ENCODE measurements around the gene XCL1.
"Not testable (repeated sequence)": the region's sequence is repeated elsewhere in the genome, so short reads cannot be mapped to it uniquely, and the experiment has no call there.

Gene XCL1

DNA sequence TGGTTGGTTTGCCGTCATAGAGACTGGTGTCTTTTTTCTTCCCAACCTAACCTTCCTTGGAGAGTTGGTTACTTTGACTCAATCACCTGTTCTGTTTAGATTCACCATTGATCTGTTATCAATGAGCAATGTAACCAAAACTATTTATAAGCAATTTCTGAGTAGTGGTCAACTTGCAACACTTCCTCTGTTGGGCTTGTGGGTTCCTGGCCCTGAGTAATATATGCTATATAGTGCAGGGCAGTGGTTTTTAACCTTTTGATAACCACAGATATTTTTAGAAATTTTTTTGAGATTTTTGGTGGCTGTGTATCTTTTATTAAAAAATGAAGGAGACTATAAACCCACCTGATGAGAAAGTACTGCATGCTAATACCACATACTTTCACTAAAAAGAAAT lies 9.4 kb upstream of the XCL1 start:
- no peak overlapping the region for H3K4me3 ChIP-seq (ENCODE audit: low read depth, low read length)

DNA sequence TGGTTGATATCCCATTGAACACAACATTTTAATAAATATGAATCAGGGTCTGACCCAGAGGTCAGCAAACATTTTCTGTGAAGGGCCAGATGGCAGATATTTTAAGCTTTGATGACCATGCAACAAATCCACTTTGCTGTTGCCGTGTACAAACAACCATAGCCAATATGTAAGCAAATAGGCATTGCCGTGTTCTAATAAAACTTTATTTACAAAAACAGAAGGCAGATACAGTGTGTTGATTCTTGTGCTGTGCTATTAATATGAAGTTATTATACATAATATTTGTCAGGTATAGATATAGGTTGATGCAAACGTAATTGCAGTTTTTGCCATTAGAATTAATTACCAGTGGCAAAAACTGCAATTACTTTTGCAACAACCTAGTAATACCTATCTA lies 8.8 kb upstream of the XCL1 start:
- H3K4me3 ChIP-seq (ENCODE audit: low read depth, low read length) = no peak overlapping the region

DNA sequence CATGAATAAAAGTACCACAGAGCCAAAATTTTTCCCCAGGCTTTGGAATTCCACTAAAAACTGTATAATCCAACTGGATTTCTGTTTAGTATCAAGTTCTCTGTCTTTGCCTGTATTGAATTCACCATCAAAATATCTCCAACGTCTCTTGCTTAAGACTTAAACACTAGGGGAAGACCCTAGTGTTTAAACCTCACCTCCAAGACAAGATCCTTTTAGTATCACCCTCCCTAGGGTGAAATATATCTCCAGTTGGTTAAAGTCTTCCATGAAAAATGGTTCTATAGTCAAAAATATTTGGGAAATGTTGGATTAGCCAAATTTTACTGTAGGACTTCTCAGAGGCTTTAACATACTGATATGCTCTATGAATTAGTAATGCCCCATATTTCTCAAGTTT lies 8.1 kb upstream of the XCL1 start:
- no peak overlapping the region for H3K4me3 ChIP-seq (ENCODE audit: low read depth, low read length)

DNA sequence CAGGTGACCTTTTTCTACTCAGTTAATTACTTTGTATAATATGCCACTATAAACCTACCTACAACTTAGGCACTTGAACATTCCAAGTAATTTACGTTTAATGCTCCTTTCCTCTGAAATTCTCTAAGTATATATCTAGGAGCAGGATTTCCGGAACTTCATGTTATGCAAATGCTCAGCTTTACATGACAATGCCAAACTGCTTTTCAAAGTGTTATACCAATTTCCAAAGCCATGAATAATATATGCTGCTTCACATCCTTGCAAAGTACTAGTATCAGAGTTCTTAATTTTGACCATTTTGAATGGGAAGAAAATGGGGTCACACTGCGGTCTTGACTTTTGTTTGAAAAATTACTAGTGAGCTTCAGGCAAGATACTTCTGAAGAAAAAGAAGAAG lies 5.8 kb upstream of the XCL1 start:
- no peak overlapping the region for H3K4me3 ChIP-seq (ENCODE audit: low read depth, low read length)

DNA sequence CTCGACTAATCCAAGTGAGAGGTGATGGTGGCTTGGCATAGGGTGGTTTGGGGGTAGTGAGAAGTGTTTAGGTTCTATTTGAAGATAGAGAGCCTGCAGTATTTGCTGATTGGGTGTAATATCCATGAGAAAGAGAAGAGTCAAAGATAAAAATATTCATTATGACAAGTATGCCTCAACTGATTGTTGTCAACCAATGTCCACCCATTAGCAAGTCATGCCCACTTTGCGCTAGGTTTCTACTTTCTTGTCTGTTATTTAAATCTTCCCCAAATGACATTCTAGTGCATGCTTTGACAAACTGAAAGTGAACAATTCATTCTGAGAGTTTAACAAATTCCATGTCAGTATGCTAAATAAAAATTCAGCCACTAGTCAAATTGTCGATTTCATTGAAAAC lies 3.8 kb upstream of the XCL1 start:
- H3K4me3 ChIP-seq (ENCODE audit: low read depth, low read length) = no peak overlapping the region

DNA sequence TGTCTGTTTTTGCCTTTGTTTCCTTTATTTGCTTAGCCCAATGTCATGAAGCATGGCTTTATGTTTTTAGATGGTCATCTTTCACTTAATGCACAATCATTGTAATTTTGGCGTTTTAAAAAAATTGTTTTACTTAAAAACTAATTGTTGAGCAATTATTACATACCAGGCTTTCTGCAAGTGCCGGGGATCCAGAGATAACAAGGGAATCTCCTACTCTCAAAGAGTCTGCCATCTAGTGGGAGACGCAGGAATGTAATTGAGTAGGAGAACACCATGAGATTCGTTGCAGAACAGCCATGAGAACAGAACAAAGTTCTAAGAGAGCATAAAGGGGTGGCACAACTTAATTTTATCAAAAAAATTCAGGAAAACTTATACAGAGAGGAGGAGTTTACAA lies 2.2 kb upstream of the XCL1 start:
- H3K4me3 ChIP-seq (ENCODE audit: low read depth, low read length) = not testable (repeated sequence)

DNA sequence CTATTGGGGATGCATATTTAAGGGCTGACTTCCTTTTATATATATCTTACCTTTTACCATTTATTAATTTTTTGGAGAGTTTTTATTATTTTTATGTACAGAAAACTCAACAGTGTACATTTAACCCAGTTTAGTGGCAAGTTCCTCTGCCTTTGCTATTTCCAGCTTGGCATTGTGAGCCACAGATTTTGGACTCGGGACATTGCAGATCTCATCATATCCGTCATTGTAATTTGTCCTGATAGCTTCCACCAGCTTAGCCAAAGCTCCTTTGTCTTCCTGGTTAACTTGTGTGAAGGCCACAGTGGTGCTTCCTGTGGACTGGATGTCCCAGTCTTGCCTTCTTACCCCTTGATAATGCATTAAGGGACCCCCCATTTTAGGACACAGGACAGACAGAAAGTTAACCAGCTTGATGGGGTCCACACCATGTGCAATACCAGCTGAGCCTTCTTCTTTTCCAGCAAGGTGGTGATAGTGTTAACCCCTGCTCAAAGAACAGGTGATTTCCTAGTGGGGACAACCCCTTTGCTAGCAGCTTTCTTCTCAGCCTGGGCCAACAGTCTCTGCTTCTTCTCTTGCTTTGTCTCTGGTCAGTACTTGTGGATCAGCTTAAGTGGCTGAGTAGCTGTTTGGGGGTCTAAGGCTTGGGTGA lies 2.3 kb downstream of the XCL1 start:
- not testable (repeated sequence) for H3K4me3 ChIP-seq (ENCODE audit: low read depth, low read length)

DNA sequence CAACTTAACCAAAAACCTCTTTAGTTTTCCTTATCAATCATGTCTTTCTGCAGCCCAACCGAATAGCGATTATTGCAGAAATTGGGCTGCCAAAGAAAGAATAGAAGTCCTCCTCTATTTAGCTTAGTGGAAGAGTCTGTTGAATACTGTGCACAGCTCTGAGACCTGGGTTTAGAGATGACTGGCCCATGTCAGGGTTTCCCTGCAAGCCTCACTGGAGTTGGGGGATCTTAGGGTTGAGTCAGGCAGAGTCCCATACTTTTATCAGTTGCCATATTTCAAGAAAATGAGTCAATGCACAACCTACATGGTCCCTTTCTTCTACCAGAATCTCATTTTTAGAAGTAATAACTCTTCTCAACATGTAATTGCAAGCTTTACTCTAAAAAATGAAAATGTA lies 3.9 kb downstream of the XCL1 start:
- not testable (repeated sequence) for H3K4me3 ChIP-seq (ENCODE audit: low read depth, low read length)

DNA sequence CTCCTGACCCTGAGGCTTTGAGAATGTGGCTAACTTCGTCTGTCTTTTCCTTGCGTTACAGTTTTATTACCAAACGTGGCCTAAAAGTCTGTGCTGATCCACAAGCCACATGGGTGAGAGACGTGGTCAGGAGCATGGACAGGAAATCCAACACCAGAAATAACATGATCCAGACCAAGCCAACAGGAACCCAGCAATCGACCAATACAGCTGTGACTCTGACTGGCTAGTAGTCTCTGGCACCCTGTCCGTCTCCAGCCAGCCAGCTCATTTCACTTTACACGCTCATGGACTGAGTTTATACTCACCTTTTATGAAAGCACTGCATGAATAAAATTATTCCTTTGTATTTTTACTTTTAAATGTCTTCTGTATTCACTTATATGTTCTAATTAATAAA lies 4.6 kb downstream of the XCL1 start:
- not testable (repeated sequence) for H3K4me3 ChIP-seq (ENCODE audit: low read depth, low read length)

DNA sequence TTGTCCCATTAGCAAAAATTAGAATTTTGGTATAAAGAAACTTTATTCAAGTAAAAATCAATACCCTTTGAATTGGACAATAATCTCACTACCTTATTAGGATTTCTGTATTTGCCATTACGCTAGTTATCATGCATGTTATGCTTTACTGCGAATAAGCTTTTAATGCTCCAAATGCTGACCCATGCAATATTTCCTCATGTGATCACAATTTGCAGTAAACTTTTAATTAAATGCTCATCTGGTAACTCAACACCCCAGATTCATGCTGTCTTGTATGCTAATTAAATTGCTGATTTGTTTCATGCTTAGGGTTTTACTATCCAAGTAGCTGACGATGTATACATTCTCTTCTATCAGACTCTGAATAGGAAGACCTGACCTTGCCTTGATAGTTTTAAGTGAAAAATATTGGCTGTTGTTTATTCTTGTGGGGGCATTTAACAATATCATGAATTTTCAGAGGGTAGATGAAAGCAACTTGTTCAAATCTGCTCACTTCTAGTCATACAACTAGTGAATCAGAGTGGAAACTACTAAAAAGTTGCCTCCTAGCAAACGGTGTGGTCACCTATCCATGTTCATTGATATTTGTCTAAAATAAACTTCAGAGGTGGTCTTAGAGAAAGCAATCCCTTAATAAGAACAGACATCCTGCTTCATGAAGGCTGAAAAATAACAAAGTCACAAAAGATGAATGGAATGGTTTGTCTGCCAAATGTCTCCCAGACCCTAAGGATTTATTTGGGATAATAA lies 5.6 kb downstream of the XCL1 start:
- H3K4me3 ChIP-seq (ENCODE audit: low read depth, low read length) = no peak overlapping the region

DNA sequence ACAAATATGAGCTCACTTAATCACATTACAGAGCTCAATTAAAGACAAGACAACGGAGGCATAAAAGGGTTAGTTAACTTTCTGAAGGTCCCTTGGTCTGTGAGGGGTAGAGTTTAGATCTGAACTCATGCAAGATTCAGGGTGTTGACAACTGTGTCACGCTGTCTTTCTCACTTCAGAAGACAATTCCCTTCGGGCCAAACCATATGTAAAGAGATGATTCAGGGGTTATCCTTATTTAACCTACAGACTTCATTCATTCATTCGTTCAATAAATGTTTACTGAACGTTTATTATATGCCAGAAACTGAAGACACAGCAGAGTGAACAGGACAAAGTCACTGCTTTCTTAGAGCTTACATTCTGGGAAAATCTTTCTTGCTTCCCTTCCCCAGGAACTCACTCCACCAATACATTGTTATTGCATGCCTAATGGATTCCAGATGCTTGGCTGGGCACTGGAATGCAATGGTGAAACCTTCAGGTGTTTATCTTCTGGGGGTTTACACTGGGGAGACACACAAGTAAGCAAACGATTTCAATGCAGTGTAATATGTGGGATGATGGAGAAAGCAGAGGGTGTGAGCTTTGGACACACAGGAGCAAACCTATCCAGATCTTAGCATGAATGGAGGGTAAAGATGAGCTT lies 6.4 kb downstream of the XCL1 start:
- H3K4me3 ChIP-seq (ENCODE audit: low read depth, low read length) = no peak overlapping the region

DNA sequence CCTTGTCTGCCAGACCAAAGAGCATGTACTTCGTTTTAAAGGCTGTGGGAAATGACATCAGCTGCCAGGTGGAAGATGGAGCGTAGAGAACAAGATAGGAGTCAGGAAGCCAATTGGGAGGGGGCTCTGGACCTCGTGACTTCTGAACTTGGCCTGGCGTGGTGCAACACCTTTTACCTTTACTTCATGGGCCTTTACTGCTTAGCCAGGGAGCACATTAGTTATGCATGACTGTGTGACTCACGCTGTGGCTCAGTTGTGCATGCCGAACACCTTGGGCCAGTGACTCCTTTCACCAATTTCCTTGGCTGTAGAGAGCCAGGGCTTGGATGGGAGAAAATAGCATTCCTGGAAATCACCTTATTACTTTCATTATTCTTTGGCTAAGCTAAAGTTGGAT lies 7.2 kb downstream of the XCL1 start:
- H3K4me3 ChIP-seq (ENCODE audit: low read depth, low read length) = no peak overlapping the region

DNA sequence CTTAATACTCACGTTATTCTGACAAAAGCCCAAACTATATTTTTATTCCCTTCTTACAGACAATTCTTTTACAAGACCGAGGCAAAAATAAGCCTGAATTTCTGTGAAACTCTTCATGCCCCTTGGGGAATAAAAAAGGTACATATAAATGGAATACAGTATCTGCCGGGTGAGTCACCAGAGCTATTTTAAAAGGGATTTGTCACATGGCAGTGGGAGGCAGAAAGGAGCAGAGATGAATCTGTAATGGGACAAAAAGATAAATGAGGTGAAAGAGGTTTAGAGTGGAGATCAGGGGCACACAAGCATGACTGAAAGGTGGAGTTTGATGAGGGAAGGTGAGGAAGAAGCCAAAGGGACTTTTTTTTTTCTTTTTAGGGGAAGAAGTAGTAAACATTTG lies 8.8 kb downstream of the XCL1 start:
- H3K4me3 ChIP-seq (ENCODE audit: low read depth, low read length) = no peak overlapping the region

DNA sequence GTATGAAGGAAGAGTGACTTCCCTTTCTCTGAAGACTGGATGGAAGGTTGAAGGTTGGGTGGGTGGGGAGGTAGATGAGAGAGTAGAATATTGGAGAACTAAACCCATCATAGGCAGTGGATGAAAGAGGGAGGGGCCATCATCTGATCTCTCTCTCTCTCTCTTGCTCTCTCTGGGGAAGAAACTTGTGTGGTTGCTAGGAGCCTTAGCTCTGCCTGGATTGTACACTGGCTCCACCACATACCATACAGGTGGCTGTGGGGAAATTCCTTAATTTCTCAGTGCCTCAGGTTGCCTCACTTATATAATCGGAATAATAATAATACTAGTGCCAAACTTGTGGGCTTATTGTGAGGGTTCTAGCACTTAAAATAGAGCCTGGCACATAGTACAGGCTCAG lies 9.5 kb downstream of the XCL1 start:
- no peak overlapping the region for H3K4me3 ChIP-seq (ENCODE audit: low read depth, low read length)

DNA sequence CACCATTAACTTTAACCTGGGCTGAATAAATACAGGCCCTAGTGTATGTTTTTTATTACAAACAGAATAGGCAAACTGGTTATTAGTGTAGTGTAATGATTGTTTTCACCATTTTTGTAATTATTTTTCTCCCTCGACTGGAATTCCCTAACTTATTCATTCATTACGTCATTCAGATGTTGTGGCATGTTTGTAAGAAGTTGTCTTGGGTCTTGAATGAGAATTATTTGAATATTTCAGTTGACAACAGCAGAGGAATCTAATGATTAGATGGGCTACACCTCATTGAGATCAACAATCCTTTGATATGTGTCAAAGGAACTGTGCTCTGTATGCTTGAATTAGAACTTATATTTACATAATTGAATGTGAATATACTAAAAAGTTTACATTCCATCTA lies 12.8 kb downstream of the XCL1 start:
- no peak overlapping the region for H3K4me3 ChIP-seq (ENCODE audit: low read depth, low read length)

DNA sequence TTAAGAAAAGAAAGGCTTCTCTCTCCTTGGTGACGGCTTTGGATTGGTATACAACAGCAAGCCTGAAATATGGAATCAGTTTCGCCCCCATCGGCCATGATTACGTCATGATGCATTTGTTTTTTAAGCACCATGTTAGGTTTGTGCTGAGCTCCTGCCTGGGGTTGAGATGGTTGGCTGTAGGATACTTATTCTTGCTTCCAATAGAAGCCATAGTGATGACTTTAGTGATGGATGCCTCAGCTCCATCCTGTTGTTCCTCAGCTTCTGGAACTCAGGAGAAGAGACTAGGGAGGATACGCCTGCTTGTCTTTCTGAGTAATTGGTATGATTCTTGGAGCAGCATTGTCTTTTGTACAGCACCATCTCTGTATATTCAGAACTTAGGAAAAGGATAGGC lies 14.7 kb downstream of the XCL1 start:
- H3K4me3 ChIP-seq (ENCODE audit: low read depth, low read length) = no peak overlapping the region

DNA sequence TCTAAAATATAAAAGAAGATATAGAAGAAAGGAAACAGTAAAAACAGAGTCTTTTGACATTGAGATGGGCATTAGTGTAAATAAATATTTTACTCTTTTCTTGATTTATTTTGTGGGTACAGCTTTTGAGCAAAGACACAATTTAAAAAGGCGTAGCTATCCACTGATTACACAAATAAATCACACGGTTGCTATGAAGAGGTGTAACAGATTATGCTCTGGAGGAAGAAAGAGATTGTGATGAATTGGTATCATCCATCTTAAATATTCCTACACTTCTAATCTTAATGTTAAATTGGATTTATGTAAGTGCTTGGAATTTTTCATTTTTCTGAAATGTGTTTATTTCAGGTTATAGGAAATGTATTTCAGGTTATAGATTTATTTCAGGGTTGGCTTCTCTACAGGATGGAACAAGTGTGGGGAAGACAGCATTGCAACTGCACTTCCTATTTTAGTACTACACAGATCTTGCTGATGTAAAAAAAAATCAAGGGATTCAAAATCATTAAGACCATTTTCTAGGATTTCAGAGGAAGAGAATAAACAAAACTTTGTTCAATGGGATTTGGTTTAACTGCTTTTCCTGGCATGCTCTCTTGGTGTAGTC lies 15.3 kb downstream of the XCL1 start:
- no peak overlapping the region for H3K4me3 ChIP-seq (ENCODE audit: low read depth, low read length)

DNA sequence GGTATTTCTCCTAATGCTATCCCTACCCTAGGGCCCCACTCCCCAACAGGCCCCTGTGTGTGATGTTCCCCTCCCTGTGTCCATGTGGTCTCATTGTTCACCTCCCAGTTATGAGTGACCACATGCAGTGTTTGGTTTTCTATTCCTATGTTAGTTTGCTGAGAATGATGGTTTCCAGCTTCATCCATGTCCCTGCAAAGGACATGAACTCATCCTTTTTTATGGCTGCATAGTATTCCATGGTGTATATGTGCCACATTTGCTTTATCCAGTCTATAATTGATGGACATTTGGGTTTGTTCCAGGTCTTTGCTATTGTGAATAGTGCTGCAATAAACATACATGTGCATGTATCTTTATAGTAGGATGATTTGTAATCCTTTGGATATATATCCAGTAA lies 19.0 kb downstream of the XCL1 start:
- H3K4me3 ChIP-seq (ENCODE audit: low read depth, low read length) = not testable (repeated sequence)

DNA sequence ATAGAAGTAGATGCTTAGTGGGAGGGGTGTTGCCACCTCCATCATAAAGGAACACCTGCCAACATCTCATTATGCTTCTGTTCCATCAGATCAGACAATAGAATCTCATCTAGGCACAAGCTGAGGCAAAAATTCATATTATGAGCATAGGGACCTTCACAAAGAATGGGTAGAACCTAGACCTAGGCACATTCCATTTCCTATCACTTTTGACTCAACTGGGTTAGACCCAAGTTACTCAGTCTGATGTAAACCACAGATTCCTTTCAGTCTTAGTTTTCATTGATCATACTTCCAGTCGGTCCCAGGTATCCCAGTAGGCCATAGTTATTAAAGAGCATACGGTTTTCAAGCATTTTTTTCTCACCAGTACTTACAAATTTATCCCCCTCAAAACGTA lies 21.7 kb downstream of the XCL1 start:
- H3K4me3 ChIP-seq (ENCODE audit: low read depth, low read length) = no peak overlapping the region

DNA sequence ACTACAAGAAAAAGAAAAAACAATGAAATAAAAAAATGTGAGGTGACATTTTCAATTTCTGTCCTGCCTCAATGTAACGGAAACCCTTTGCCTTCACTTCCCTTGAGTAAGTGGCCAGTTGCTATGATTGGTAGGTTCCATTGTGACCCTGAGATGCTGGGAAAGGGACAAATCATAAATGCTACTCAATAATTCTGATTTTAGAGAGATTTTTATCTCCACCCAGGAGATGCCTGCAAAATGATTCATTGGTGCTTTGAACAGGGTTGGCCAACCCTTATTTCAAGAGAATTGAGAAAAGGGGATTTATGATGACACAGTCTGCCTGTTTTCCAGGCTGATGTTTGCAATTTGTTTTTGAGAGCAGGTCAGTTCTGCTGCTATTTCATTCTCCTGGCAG lies 22.5 kb downstream of the XCL1 start:
- no peak overlapping the region for H3K4me3 ChIP-seq (ENCODE audit: low read depth, low read length)

DNA sequence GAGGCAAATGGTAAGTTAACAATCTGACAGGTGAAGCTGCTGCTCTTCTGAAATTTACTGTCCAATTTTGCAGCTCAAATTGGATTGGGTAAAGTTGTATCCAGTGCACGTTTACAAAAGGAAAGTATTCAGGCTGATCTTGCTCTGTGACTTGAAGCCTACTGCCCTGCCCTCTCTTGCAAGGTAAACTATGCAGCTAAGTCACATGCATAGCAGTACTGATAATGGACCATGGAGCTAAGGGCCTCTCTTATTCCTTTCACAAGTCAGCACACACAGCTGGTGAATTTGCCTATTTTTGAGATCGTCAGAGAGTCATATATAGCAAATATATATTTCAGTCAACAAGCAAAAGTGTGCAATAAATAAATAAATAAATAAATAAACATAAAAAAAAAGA lies 23.2 kb downstream of the XCL1 start:
- H3K4me3 ChIP-seq (ENCODE audit: low read depth, low read length) = no peak overlapping the region

DNA sequence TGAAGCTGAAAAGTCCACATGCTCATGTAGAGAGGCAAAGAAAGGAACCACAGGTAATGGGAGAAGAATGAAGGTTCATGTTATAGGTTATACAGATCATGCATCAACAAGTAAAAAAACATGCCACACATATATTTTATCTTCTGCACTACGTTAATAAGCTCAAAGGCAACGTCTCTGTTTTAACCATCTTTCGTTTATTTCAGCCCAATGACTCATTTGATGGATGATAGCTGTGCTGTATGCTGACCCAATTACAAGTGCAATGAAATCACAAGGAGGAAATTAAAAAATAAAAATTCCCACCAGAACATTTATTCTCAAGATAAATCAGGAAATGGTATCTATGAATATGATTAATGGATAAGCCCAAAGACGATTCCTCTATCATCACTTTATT lies 24.6 kb downstream of the XCL1 start:
- no peak overlapping the region for H3K4me3 ChIP-seq (ENCODE audit: low read depth, low read length)
